Fibroblast of skin of left quadriceps (primary cell): ENCODE measurements around the gene ARAF.

Experiments
- DNase-seq, 2 experiments: peaks; one replicate each; pipeline ENCODE4 v3.0.0-alpha.2; 2013; ENCODE audit warnings: low read depth in 2 of 2

The ARAF gene

GRCh38 chrX:47620303-47620685, 59.3 kb downstream of the ARAF start:
- DNase-seq, result no peak
